ENCODE results near the gene FGD5.
A peak's percentile ranks its signal among the peaks of the same experiment; 100 is the strongest.

Gene FGD5

GRCh38 chr3:14906355-14906971, 87.7 kb downstream of the FGD5 start:
- DNase-seq (ENCODE audit: low read depth) = no peak

DNA sequence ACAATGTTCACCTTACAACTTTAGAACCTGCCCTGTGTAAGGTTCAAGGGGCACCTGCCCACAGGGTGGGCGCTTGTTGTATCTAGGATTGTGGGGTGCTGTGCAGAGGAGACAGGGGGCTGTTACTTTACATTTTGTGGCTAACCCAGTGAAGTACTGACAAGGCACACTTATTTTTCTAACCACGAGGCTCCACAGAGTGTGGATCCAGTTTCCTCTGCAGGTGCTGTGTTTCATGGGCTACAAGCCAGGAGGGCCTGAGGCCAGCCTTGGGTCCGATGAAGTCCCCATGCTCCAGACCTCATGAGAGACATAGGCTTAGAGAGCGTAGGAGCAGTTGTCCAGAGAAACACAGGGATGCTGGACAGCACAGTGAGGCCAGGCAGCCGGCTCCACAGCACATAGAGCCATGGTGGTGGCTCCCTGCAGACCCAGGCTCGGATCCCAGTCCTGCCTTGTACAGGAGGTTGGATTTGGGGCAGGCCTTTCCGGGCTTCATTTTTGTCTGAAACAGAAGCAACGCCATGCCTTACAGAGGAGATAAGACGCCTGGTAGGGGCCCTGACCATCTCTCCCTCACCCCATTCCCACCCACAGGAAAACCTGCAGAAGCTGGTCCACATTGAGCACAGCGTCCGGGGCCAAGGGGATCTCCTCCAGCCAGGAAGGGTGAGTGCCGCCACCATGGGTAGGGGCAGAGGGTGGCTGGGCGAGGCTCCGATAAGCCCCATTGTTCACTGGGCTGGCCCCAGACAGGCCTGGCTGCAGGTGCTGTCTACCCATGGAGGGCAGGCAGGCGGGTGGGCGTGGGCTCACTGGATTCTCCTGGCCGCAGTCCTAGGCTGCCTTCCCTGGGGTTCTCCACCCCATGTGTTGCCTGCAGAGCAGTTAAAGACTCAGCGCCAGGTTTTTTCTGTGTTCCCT, 88.5 kb downstream of the FGD5 start:
- DNase-seq (ENCODE audit: low read depth) = no peak

DNA sequence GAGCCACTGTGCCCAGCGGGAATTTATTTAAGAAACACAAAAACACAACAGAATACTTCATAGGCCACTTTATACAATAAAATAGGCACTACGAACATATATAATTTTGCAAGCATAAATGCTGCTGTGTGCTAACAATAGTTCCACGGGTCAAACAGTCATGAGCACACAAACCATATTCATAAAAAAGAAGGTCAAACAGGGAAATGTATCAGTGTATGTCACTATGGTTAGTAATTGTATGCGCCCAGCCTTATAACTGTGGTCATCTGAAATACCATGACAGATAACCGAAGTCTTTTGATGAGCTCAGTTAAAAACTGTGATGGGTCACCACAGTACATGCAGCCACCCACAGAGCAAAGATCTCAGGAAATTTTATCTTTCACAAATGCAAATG, 90.5 kb downstream of the FGD5 start:
- no peak for DNase-seq (ENCODE audit: low read depth)

GRCh38 chr3:14911651-14912050, 92.9 kb downstream of the FGD5 start:
- no peak for DNase-seq (ENCODE audit: low read depth)

DNA sequence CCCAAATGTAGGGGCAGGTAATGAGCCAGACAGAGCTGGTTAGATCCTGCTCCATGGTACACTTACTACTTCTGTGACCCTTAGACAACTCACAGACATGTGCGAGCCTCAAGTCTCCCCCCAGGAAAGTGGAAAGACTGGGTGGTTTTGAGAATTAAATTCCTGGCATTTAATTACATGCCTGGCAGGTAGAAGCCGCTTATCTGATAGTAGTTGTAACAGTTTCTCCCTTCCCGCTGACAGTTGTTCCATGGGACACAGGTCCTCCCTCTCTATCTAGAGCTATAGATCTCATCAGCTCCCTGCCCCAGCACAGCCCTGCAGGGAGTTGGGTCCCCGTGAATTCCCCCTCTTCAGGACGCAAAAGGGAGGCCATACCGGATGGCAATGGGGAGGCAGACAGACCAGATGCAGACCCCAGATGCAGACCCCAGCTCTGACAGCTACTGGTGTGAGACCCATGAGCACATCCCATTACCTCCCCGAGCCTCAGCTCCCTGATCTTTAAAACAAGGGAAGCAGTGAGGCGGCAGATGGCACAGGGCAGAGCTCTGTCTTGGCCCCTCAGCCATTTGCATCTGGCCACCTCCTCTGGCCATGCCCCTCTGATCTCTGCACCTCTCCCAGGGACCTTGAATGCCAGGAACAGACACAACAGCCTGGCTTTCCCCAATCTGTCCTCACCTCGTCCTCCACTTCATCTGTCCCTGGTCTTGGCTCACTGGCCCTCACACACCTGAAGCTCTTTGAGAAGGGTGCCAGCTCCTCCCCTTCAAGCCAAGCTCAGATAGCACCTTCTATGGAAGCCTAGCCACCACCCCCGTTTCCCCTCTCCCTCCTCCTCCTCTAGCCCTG, 94.5 kb downstream of the FGD5 start:
- DNase-seq (ENCODE audit: low read depth) = no peak

GRCh38 chr3:14913926-14914778, 95.4 kb downstream of the FGD5 start:
- no peak for DNase-seq (ENCODE audit: low read depth)

DNA sequence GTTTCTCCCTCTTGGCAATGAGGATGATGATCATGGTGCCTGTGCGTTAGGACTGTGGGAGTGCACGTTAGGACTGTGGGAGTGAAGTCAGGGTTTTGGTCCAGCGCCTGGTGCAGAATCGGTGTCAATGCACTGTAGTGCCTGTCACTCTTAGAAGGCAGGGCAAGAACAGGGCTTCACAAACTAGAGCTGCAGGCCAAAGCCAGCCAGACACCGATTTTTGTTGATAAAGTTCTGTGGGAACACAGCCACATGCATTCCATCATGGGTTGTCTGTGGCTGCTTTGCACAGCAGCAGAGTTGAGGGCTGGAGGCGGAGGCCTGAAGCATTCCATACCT, 96.0 kb downstream of the FGD5 start:
- DNase-seq (ENCODE audit: low read depth) = no peak

GRCh38 chr3:14915636-14916222, 97.0 kb downstream of the FGD5 start:
- no peak for DNase-seq (ENCODE audit: low read depth)

DNA sequence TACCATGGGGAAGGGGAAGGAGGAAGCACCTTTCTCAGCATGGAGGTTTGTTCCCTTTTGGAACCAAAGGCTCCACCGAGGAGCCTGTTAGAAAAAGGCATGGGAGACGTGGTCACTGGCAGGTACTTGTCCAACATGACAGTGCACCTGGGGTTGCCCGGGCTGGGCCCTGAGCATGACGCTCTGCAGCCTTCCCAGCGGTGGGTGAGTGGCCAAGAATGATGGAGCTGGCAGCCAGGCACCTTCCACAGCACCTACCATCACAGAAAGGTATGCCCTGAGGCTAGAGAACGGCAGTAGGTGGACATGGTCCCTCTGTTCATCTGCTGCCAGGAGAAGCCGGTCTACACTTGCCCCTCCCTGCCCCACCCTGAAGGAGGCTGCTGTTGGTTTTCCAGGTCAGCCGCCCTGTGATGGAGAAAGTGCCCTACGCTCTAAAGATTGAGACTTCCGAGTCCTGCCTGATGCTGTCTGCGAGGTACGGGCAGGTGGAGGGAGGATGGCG, 99.6 kb downstream of the FGD5 start:
- no peak for DNase-seq (ENCODE audit: low read depth)

DNA sequence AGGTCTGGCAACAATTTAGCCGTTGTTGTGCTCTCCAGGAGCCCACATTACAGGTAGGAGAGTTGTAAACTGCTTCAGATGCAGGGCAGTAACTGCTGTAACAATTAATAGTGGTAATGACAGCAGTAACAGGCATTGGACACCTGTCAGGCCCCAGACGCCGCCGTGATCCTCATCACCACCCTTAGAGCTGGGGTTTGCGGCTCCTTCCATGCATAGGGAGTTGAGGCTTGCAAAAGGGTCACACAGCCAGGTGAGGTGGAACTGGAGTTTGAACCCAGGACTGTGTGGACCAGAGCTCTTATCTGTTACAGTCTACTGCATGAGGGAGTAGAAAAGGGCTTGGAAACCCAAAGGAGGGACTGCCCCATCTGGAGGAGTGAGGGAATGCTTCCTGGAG, 101.8 kb downstream of the FGD5 start:
- DNase-seq (ENCODE audit: low read depth) = no peak

DNA sequence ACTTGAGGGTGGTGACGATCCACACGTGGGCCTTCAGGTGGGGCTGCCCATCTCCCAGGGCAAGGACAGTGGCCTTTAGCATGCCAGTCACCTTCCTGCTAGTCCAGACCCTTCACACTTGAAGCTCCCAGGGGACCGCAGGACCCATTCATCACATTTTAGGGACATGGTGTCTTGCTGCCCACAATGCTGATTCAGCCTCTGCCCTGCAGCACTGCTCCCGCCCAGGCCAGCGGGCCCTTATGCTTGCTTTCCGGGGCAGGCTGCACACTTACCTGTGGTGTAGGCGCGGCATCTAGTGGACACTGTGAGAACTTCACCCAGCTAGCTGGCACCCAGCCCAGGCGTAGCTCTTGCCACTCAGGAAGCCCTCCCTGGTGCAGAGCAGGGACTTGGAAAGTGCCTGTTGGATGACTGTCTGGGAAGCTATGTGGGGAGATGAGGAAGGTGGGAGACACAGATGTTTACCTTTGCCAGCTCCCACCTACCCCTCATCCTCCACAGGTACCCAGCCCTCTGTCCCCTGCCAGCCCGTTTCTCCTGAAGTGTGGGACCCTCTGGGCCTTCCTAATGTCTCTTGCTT, 102.4 kb downstream of the FGD5 start:
- DNase-seq (ENCODE audit: low read depth) = peak; percentile 71

GRCh38 chr3:14921811-14922705, 103.3 kb downstream of the FGD5 start:
- no peak for DNase-seq (ENCODE audit: low read depth)

- no peak for DNase-seq (ENCODE audit: low read depth)
These were observed 104.1 kb downstream of the FGD5 start for GRCh38 chr3:14922863-14923262.

DNA sequence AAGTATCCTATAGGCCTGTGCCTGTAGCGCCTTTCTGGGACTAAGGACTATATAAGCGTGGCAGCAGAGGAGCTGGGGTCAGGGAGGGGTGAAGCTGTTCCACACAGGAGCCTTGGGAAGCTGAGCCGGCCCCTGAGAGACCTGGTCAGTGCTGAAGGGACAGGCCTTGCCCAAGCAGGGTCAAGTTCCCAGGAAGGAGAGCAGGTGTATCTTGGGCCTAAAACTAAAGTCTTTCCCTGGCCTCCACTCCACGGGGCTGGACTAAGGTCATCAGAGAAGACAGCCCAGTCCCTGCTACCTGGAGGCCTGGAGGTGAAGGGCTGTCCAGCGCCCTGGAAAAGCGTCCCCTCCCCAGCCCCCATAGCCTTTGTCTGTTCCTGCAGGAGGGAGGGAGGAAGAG, 104.7 kb downstream of the FGD5 start:
- no peak for DNase-seq (ENCODE audit: low read depth)

- no peak for DNase-seq (ENCODE audit: low read depth)
These were observed 107.2 kb downstream of the FGD5 start for GRCh38 chr3:14925729-14926591.

DNA sequence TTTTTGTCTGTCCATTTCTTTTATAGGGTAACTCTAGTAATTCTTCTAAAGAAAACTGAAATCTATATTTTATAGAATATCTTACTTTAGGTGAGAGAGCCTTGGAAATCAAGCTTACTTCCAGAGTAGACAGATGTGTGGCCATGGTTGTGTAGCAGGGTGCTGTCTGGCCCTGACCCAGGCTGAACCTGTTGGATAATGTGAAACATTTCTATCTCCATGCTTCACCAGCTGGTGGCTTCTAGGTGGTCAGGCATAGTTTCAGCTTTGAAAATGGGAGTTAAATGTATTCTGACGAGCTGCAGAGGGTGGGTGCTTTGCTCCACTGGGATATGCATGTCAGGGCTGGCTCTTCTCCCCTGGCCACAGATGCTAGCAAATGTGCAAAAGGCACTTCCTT, 107.8 kb downstream of the FGD5 start:
- DNase-seq (ENCODE audit: low read depth) = no peak

DNA sequence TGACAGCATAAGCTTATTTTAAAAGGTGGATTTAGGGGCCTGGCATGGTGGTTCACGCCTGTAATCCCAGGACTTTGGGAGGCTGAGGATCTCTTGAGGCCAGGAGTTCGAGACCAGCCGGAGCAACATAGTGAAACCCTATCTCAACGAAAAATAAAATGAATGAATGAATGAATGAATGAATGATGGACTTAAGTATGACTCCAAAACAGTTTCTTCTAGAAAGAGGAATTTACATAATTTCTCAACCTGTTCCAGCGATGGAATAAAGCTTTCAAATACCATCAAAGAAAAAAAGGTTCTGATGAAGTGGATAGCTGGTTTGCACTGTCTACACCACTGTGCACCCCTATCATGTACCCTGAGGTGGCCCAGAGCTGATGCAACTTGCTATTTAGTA, 108.5 kb downstream of the FGD5 start:
- DNase-seq (ENCODE audit: low read depth) = no peak

DNA sequence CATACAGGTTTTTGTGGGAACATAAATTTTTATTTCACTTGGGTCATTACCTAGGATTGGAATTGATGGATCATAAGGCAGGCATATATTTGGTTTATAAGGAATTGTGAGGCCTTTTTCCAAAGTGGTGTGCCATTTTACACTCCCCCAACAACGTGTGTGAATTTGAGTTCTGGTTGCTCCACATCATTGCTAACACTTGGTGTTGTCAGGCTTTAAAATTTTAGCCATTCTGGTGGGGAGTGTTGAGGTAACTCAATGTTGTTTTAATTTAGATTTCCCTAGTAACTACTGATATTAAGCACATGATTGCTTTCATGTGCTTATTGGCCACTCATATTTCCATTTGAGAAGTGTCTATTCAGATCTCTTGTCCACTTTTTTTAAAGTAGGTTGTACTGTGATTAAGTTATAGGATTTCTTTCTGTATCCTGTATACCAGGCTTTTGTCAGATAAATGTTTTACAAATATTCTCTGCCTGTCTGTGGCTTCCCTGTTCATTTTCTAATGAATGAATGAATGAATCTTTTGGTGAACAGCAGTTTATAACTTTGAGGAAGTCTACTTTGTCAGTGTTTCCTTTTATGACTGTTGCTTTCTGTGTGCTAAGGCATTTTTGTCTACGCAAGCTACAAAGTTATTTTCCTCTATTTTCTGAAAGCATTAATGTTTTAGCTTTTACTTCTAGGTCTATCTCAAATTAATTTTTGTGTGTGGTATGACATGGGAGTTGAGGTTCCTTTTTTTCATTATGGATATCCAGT, 110.7 kb downstream of the FGD5 start:
- no peak for DNase-seq (ENCODE audit: low read depth)

Measured in activated T-cell treated with anti-CD3 and anti-CD28 coated beads for 24 hours (primary cell).